GM10266 (cell line): ENCODE measurements around the gene TMEM201.

Source experiments
- DNase-seq: peaks from one replicate; pipeline ENCODE4 v3.0.0; 2012; ENCODE audit errors: extremely low spot score
- CTCF ChIP-seq: IDR thresholded peaks from 2 replicates; pipeline ENCODE4 v1.5.1; 2012; ENCODE audit warnings: mild to moderate bottlenecking, low read depth; ENCODE audit not compliant: control insufficient read depth, insufficient read depth; ENCODE audit errors: missing control alignments

The TMEM201 gene

DNA sequence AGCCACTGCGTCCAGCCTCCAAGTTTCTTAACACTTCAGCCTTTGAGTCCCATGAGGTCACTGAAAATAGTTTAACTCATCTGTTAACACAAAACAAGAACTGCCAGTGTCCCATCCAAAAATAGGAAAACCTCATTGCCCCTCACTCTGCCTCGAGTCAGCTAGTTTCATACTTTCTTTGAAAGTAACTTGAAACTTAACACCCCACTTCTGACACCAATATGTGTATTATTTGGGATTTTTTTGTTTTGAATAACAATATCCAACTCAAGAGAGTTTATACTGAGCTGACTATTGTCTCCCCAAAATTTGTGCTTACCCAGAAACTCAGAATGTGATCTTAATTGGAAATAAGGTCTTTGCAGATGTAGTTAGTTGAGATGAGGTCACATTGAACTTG lies 45.9 kb downstream of the TMEM201 start:
- DNase-seq: no peak
- no peak for TF ChIP-seq CTCF

- TF ChIP-seq CTCF: no peak
- DNase-seq: no peak
These were observed 50.5 kb downstream of the TMEM201 start for GRCh38 chr1:9639227-9639626.

DNA sequence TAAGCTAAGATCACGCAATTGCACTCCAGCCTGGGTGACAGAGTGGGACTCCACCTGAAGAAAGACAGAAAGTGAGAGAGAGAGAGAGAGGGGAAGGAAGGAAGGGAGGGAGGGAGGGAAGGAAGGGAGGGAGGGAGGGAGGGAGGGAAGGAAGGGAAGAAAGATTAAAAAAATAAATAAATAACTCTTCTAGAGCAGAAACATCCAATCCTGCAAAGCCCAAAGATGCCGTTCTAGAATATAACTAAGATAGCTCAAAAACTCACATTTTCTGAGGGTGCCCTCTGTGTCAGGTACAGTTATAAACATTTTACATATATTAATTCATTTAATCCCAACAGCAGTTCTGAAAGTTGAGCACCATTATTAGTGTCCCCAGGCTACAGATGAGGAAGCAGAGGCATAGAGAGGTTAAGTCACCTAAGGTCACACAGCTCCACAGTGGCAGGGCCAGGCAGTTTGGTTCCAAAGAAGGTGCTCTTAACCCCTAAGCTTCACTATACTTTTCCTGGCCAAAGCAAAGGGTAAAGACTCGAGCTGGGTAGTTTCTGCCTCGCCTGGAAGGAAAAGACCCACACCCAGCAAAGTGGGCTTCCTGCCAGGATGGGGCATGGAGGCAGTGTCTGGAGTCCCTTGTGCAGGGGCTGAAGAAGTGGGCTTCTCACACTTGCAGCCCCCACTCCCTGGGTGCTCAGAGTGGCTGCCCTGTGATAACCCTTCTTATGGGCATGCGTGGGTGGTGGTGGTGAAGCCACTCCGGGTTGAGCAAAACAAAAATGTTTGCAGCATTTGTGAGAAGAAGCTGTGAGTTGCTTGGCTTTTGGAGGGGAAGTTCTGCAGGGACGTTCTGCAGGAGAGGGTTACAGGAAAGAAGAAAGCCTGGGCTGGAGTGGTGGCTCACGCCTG lies 54.9 kb downstream of the TMEM201 start:
- DNase-seq: no peak
- no peak for TF ChIP-seq CTCF

DNA sequence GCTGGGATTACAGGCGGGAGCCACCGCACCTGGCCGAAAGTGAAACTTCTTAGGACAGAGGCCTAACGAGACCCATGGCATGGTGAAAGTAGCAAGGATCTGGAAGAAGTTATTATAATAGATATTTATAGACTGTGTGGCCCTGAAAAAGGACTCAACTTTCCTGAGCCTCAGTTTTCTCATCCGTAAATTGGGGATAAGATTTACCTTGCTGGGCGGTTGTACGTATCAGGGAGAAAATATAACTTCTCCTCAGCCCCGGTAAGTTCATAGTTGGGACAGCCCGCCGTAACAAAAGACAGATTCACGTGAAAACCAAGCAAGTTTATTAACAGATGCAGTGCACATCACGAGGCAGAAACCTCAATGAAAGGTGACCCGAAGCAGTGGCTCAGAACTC lies 57.3 kb downstream of the TMEM201 start:
- TF ChIP-seq CTCF: no peak
- DNase-seq: no peak

DNA sequence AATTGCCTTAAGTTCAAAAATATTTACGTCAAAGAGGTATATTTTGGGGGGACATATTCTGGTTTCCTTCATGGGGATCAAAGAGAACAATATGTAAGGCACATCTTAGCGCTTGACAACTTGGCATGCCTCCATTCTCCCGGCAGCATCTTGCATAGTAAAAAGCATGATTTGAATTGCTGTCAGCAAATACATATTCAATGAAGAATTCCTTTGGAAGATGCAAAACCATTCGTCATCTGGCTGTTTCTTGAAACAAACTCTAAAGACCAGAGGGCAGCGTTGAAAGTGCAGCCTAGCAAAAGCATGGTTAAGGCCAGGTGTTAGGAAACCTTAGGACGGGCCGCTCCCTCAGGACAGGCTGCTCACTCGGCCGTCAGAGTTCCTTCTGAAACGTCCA lies 59.5 kb downstream of the TMEM201 start:
- DNase-seq: no peak
- TF ChIP-seq CTCF: no peak

DNA sequence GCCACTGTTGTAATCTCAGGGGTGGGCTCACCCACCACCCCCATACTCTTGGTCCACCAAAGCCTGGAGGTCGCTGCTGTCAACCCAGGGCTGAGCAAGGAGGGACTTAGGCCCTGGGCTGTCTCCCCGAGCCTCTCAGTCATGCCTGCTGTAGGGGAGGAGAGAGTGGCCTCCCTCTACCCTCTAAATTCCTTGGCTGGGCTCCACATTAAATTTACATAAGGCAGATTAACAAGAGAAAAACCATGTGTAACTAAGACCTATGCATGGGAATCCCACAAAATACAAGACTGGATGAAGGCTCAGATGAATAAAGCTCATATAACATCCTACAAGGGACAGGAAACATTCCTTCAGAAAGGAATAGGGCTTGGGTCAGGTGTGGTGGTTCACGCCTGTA lies 61.1 kb downstream of the TMEM201 start:
- TF ChIP-seq CTCF: no peak
- no peak for DNase-seq

DNA sequence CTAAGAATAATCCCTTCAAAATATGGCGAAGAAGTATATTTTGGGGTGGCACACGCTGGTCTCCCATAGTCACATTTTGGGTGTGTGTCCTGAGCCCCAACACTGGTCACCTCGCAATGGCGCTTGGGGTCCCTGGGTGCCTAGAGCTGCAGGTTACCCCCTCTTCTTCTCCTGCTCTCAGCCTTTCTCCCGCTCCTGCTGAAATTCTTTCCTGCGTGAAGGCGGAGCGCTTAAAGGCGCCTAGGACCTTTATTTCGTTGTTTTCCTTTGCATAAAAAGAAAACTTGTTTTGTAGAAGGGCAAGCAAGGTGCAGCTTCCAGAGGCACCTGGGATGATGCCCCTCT lies 62.5 kb downstream of the TMEM201 start:
- no peak for DNase-seq
- no peak for TF ChIP-seq CTCF
